IMR-90 (cell line): Measurements from ENCODE around the gene SRSF3. TPM values are rescaled to one million over a fixed set of nuclear protein-coding genes. Genes with fewer than 3 reads are reported as not detected.

Experiments used
- ATAC-seq: fragments of 200-7000 bp; cut with Tn5 transposase; 2 replicates; pipeline ENCODE4 v1.9.1; 2020; ENCODE audit warnings: low read depth, mild to moderate bottlenecking, moderate library complexity
- BruUV-seq: library from RNA; stranded (reverse); fragments of 400-500 nt; replicated peaks from 2 replicates; lab custom pipeline; 2021; lab: Mats Ljungman, UMichigan
- CTCF ChIA-PET: fragments of 300-600 bp; formaldehyde crosslinking; extraction: SDS; loops from one replicate; lab custom pipeline; 2021; ENCODE audit warnings: antibody characterized with exemption; lab: Yijun Ruan, JAX
- POLR2A ChIA-PET: fragments of 300-600 bp; sonication (Branson Sonifier 250); formaldehyde crosslinking; loops from one replicate; lab custom pipeline; 2022; ENCODE audit warnings: antibody characterized with exemption; ENCODE audit not compliant: unreplicated experiment; lab: Charles Lee
- DNase-seq: peaks from one replicate; pipeline ENCODE4 v3.0.0; 2013
- H2AFZ ChIP-seq: replicated peaks from 2 replicates; pipeline ENCODE3; 2013; ENCODE audit warnings: low read length, mild to moderate bottlenecking; ENCODE audit not compliant: poor library complexity
- H2AK5ac ChIP-seq: 2 replicates; pipeline ENCODE4 v1.6.1; 2013; ENCODE audit warnings: low read depth, low read length, inconsistent platforms
- H2AK9ac ChIP-seq: replicated peaks from 2 replicates; pipeline ENCODE3; 2013; ENCODE audit warnings: mild to moderate bottlenecking, low read depth, low read length, moderate library complexity; ENCODE audit not compliant: poor library complexity
- H2BK120ac ChIP-seq: 2 replicates; pipeline ENCODE4 v1.6.1; 2013; ENCODE audit warnings: low read depth, low read length, inconsistent platforms
- H2BK15ac ChIP-seq: 3 replicates; pipeline ENCODE4 v1.6.1; 2013; ENCODE audit warnings: low read depth, low read length, inconsistent platforms
- H2BK20ac ChIP-seq: 2 replicates; pipeline ENCODE4 v1.6.1; 2013; ENCODE audit warnings: low read depth, mild to moderate bottlenecking, inconsistent platforms, low read length, moderate library complexity
- H2BK5ac ChIP-seq: 2 replicates; pipeline ENCODE4 v1.6.1; 2013; ENCODE audit warnings: mild to moderate bottlenecking, low read depth, low read length, inconsistent platforms; ENCODE audit not compliant: poor library complexity, severe bottlenecking
- H3K14ac ChIP-seq: replicated peaks from 2 replicates; pipeline ENCODE4 v1.6.1; 2013; ENCODE audit warnings: low read depth, low read length, inconsistent platforms
- H3K18ac ChIP-seq: 2 replicates; pipeline ENCODE4 v1.6.1; 2013; ENCODE audit warnings: low read depth, low read length, control low read depth
- H3K23ac ChIP-seq: 2 replicates; pipeline ENCODE4 v1.6.1; 2013; ENCODE audit warnings: low read depth, low read length, inconsistent platforms
- H3K27ac ChIP-seq: 2 replicates; pipeline ENCODE4 v1.5.1; 2013; ENCODE audit warnings: mild to moderate bottlenecking, control low read depth, low read length; ENCODE audit not compliant: insufficient read depth
- H3K27me3 ChIP-seq: 2 replicates; pipeline ENCODE4 v1.6.1; 2013; ENCODE audit warnings: low read length; ENCODE audit not compliant: control insufficient read depth, insufficient read depth
- H3K36me3 ChIP-seq: 2 replicates; pipeline ENCODE4 v1.6.1; 2013; ENCODE audit warnings: low read length, mixed read lengths; ENCODE audit not compliant: control insufficient read depth, insufficient read depth
- H3K4ac ChIP-seq: 2 replicates; pipeline ENCODE4 v1.6.1; 2013; ENCODE audit warnings: low read depth, low read length, inconsistent platforms
- H3K4me1 ChIP-seq: 2 replicates; pipeline ENCODE4 v1.6.1; 2013; ENCODE audit warnings: low read length, mixed read lengths; ENCODE audit not compliant: control insufficient read depth, insufficient read depth
- H3K4me2 ChIP-seq: 2 replicates; pipeline ENCODE4 v1.6.1; 2013; ENCODE audit warnings: low read depth, mild to moderate bottlenecking, control low read depth, low read length, moderate library complexity
- H3K4me3 ChIP-seq: 2 replicates; pipeline ENCODE4 v1.5.1; 2013; ENCODE audit warnings: low read depth, mild to moderate bottlenecking, control low read depth, low read length, moderate library complexity; ENCODE audit not compliant: insufficient read depth
- H3K56ac ChIP-seq: 2 replicates; pipeline ENCODE4 v1.6.1; 2013; ENCODE audit warnings: low read length, inconsistent platforms; ENCODE audit not compliant: insufficient read depth; ENCODE audit errors: extremely low read depth
- H3K79me1 ChIP-seq, 2 experiments: 2 replicates each; pipeline ENCODE4 v1.6.1; 2013; ENCODE audit warnings: low read length in 2 of 2, inconsistent platforms in 1 of 2, low read depth in 1 of 2
- H3K9ac ChIP-seq: 2 replicates; pipeline ENCODE4 v1.6.1; 2013; ENCODE audit warnings: low read depth, low read length, control low read depth
- H3K9me1 ChIP-seq: 2 replicates; pipeline ENCODE4 v1.6.1; 2013; ENCODE audit warnings: low read length, inconsistent platforms; ENCODE audit not compliant: insufficient read depth
- H3K9me3 ChIP-seq: 2 replicates; pipeline ENCODE4 v1.6.1; 2013; ENCODE audit warnings: low read length; ENCODE audit not compliant: control insufficient read depth, insufficient read depth
- H4K20me1 ChIP-seq: 2 replicates; pipeline ENCODE4 v1.6.1; 2013; ENCODE audit warnings: low read length, inconsistent platforms; ENCODE audit not compliant: insufficient read depth
- H4K5ac ChIP-seq: 2 replicates; pipeline ENCODE4 v1.6.1; 2013; ENCODE audit warnings: mild to moderate bottlenecking, low read depth, low read length, control low read depth
- H4K8ac ChIP-seq, 2 experiments: 2 replicates each; pipeline ENCODE4 v1.6.1; 2013; ENCODE audit warnings: low read depth in 2 of 2, low read length in 2 of 2, control low read depth in 1 of 2, inconsistent platforms in 1 of 2
- H4K91ac ChIP-seq: 2 replicates; pipeline ENCODE4 v1.6.1; 2013; ENCODE audit warnings: low read depth, low read length, inconsistent platforms; ENCODE audit not compliant: insufficient read depth
- BHLHE40 ChIP-seq: fragments of 150-350 bp; IDR thresholded peaks from 2 replicates; pipeline ENCODE4 v1.6.1; 2016; ENCODE audit warnings: mild to moderate bottlenecking, low read depth, low read length
- CEBPB ChIP-seq: IDR thresholded peaks from 2 replicates; pipeline ENCODE4 v1.6.1; 2012; ENCODE audit warnings: low read depth, low read length, improper control_type of control experiment
- CHD1 ChIP-seq: IDR thresholded peaks from 2 replicates; pipeline ENCODE4 v1.6.1; 2012; ENCODE audit warnings: low read depth, low read length, improper control_type of control experiment
- CTCF ChIP-seq: conservative IDR thresholded peaks from 2 replicates; pipeline ENCODE4 v1.5.1; 2012; ENCODE audit warnings: mild to moderate bottlenecking, low read depth, low read length, improper control_type of control experiment
- ELK1 ChIP-seq: fragments of 150-350 bp; IDR thresholded peaks from 2 replicates; pipeline ENCODE4 v1.6.1; 2016; ENCODE audit warnings: low read depth, mild to moderate bottlenecking, low read length, moderate library complexity, borderline replicate concordance
- FOS ChIP-seq: fragments of 150-350 bp; IDR thresholded peaks from 2 replicates; pipeline ENCODE4 v1.6.1; 2016; ENCODE audit warnings: low read depth, low read length
- MAFK ChIP-seq: IDR thresholded peaks from 2 replicates; pipeline ENCODE4 v1.6.1; 2012; ENCODE audit warnings: low read depth, low read length, improper control_type of control experiment
- MAZ ChIP-seq: IDR thresholded peaks from 2 replicates; pipeline ENCODE4 v1.6.1; 2012; ENCODE audit warnings: low read depth, mild to moderate bottlenecking, low read length, improper control_type of control experiment, moderate library complexity, borderline replicate concordance
- MXI1 ChIP-seq: IDR thresholded peaks from 2 replicates; pipeline ENCODE4 v1.6.1; 2012; ENCODE audit warnings: low read depth, mild to moderate bottlenecking, low read length, moderate library complexity, borderline replicate concordance
- NFE2L2 ChIP-seq: fragments of 150-350 bp; IDR thresholded peaks from 2 replicates; pipeline ENCODE4 v1.6.1; 2016; ENCODE audit warnings: low read depth, mild to moderate bottlenecking, low read length
- POLR2A ChIP-seq: IDR thresholded peaks from 2 replicates; pipeline ENCODE4 v1.6.1; 2012; ENCODE audit warnings: mild to moderate bottlenecking, low read depth, low read length
- RAD21 ChIP-seq: IDR thresholded peaks from 2 replicates; pipeline ENCODE4 v1.6.1; 2012; ENCODE audit warnings: low read length, improper control_type of control experiment
- RCOR1 ChIP-seq: IDR thresholded peaks from 2 replicates; pipeline ENCODE4 v1.6.1; 2012; ENCODE audit warnings: mild to moderate bottlenecking, low read length, improper control_type of control experiment; ENCODE audit not compliant: insufficient replicate concordance
- RFX5 ChIP-seq: IDR thresholded peaks from 2 replicates; pipeline ENCODE4 v1.8.0; 2012; ENCODE audit warnings: low read depth, mild to moderate bottlenecking, low read length, moderate library complexity
- SMC3 ChIP-seq: fragments of 150-350 bp; IDR thresholded peaks from 2 replicates; pipeline ENCODE4 v1.6.1; 2016; ENCODE audit warnings: low read depth, mild to moderate bottlenecking, antibody characterized with exemption, low read length, moderate library complexity
- USF2 ChIP-seq: fragments of 150-350 bp; IDR thresholded peaks from 2 replicates; pipeline ENCODE4 v1.6.1; 2017; ENCODE audit warnings: mild to moderate bottlenecking, antibody characterized with exemption, low read length, low read depth
- WGBS, 2 experiments: methylation state at CpG; one replicate each; pipeline versions ENCODE4 v1.1.5 to v1.1.7; 2013; ENCODE audit warnings: missing lambda C conversion rate in 2 of 2; ENCODE audit not compliant: insufficient read length in 1 of 2; ENCODE audit errors: extremely low coverage in 2 of 2; 5-methylcytosine and 5-hydroxymethylcytosine counted together
- dilution Hi-C: fragments of 300-500 bp; cut with HindIII; formaldehyde crosslinking; loops from one replicate; pipeline ENCODE4 v1.14.3; 2018; ENCODE audit warnings: low sequenced_read_pairs; ENCODE audit not compliant: unreplicated experiment
- in situ Hi-C: fragments of 300-500 bp; cut with MboI; formaldehyde crosslinking; loops from 3 replicates; pipeline ENCODE4 v1.14.3; 2019; ENCODE audit warnings: low sequenced_read_pairs, inconsistent platforms, mixed read lengths
- intact Hi-C: fragments of 100-400 bp; cut with micrococcal nuclease; formaldehyde crosslinking; loops from 2 replicates; pipeline ENCODE4 v1.10.0; 2022
- polyA plus RNA-seq, 3 experiments: library from polyadenylated mRNA; depleted of rRNA; stranded (reverse); fragments of >200 nt; gene quantifications; 2 replicates each; pipeline ENCODE4 v1.2.3, GENCODE V29; 2012; ENCODE audit warnings: low replicate concordance in 1 of 3
- total RNA-seq: library from RNA; depleted of rRNA; stranded (reverse); fragments of >200 nt; gene quantifications from 2 replicates; pipeline ENCODE4 v1.2.3, GENCODE V29; 2012

Gene SRSF3
- total and polyA plus RNA-seq, 2 of the 4 experiments (the other 2 are of a cell fraction): 237 to 297 TPM

DNA sequence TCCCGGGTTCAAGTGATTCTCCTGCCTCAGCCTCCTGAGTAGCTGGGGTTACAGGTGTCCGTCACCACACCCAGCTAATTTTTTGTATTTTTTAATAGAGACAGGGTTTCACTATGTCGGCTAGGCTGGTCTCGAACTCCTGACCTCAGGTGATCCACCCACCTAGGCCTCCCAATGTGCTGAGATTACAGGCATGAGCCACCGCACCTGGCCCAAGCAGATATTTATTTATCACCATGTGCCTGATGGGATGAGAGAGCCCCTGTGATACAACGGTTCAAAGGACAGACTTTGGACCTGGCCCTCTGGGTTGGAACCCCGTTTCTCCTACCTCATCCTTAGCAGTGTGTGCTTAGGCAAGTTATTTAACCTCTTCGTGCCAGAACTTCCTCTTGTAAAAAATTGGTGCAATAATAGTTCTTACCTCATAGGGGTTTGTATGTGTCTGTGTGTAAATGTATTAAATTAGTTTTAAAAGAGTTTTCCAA lies 27.7 kb upstream of the SRSF3 start:
- Histone ChIP-seq H2AK5ac (no peak overlapping the region), H2BK120ac (no peak overlapping the region), H2BK15ac (peak overlapping the region; percentile 49; the same call in 1 of the 3 replicates), H2AFZ (no peak overlapping the region), H3K23ac (no peak overlapping the region), H4K20me1 (no peaks in the 10 kb centered on the region), H4K5ac (no peak overlapping the region), H2BK5ac (no peak overlapping the region), H2AK9ac (no peak overlapping the region), H3K9me3 (peaks cover 2% of the 10 kb centered on the region; the same call in 1 of the 2 replicates), H3K18ac (no peak overlapping the region), H3K4ac (no peak overlapping the region), H3K27me3 (no peaks in the 10 kb centered on the region; the same call in 1 of the 2 replicates), H3K56ac (no peak overlapping the region), H3K79me1 (no peaks in the 10 kb centered on the region), H2BK20ac (peak overlapping the region; percentile 49; the same call in 1 of the 2 replicates), H3K27ac (no peak overlapping the region), H3K4me2 (no peak overlapping the region), H3K14ac (no peak overlapping the region), H3K9ac (no peak overlapping the region), H3K36me3 (no peaks in the 10 kb centered on the region), H3K9me1 (no peaks in the 10 kb centered on the region), H4K8ac (no peak overlapping the region), H3K4me3 (no peak overlapping the region), H3K4me1 (peaks cover 4% of the 10 kb centered on the region; the same call in 1 of the 2 replicates), H4K91ac (no peak overlapping the region; the same call in 1 of the 2 replicates)
- ChIA-PET POLR2A (no interaction called here), CTCF (no interaction called here)
- in situ Hi-C loops (no loop called here), intact Hi-C loops (no loop called here), dilution Hi-C loops (no loop called here)
- WGBS, 2 experiments: no CpG with 5 or more reads among the region's 8 CpGs
- TF ChIP-seq POLR2A (no peak), RFX5 (no peak), RAD21 (no peak), NFE2L2 (no peak), FOS (no peak), CEBPB (no peak), ELK1 (no peak), CTCF (no peak), MAFK (no peak), BHLHE40 (no peak), RCOR1 (no peak), SMC3 (no peak), USF2 (no peak), MAZ (no peak), CHD1 (no peak), MXI1 (no peak)
- ATAC-seq (no peak), DNase-seq (no peak)
- BruUV-seq: no TSS peak
